CD4-positive, alpha-beta T cell treated with Interleukin-6 at 100 ng/mL for 8 hours (primary cell): ENCODE results near the gene MIEN1.
"Not testable (repeated sequence)": the region's sequence is repeated elsewhere in the genome, so short reads cannot be mapped to it uniquely, and the experiment has no call there.

Experiments used
- DNase-seq: peaks from one replicate; pipeline ENCODE4 v3.0.0-alpha.2; 2020; ENCODE audit warnings: mixed read lengths, low spot score

MIEN1 gene

DNA sequence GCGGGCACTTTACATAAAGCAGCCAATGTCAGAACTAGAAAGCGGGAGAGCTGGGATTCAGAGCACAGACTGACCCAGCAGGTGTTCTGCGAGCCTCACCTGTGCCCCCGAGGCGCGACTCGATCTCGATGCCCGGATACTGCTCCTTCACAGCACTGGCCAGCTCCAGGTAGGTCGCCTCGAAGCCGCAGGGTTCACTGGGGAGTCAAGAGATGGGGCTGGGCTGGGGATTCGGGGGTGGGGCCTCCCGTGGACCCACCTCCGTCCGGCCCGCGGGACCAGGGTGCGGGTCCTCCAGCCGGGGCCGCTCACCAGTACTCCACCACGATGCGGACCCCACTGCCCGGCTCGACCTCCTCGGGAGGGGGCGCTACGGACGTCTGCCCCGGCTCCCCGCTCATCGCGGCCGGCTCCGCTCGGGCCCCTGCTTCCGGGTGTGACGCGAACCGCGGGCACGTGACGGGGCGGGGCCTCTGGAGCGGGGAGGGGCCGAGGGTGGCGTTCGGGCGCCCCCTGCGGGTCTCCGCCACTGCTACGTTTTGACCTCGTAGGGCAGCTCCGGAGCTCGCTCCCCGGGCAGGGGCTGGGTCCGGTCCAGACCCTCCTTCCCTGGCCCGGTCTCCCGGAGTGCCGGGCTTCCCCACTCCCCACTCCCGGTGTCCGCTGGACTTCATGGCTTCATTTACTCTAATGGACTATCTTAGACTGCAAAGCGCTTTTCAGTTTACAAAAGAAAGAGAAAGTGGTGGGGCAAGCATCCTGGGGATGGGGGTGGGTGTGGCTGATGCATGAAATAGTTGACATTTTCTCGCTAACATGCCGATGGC is at the start of gene MIEN1:
TSS of gene MIEN1 (minus strand) at position 438 of the 827 bp plus-strand sequence. CDS start at position 401, 37 bp downstream.
- DNase-seq = peak; percentile 91

GRCh38 chr17:39777534-39778365 is 47.4 kb upstream of the MIEN1 start:
- peak; percentile 56 for DNase-seq

DNA sequence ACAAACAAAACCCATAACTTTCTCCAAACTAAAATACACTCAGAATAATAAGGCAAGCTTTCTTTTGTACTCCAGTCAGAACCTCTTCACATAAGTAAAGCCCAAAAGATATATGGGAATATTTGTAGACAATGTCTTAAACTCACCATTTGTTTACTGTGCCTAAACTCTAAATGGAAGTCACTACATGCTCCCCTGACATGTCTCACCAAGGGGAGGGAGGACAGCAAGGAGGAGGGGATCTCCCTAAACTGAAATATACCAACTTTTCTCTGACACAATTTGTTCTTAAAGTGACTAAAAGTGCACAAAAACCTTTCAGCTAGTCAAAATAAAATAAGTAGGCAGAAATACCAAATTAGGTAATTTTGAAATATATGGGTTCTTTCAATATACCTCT is 45.9 kb upstream of the MIEN1 start:
- peak; percentile 41 for DNase-seq

GRCh38 chr17:39775031-39775430 is 44.7 kb upstream of the MIEN1 start:
- DNase-seq = no peak

DNA sequence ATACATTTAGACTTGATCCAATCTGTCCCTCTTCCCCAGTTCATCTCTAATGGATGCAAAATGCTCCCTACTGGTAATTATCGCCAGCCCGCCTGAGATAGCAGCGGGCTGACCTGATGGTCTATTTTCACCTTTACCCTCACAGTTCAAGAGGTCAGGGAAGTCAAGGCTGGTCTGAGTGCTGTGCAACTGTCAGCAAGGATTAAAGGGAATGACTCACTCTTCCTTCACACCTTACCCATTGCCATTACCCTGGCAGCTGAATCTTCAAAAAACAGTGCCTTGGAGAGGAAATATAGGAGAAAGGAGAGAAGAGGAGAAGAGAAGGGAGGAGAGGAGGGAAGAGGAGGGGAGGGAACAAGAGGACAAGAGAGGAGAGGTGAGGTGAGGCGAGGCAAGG is 43.7 kb upstream of the MIEN1 start:
- no peak for DNase-seq

GRCh38 chr17:39772987-39773934 is 42.9 kb upstream of the MIEN1 start:
- peak; percentile 36 for DNase-seq

- DNase-seq = peak; percentile 20
Measured at GRCh38 chr17:39772415-39772814, 42.1 kb upstream of the MIEN1 start.

DNA sequence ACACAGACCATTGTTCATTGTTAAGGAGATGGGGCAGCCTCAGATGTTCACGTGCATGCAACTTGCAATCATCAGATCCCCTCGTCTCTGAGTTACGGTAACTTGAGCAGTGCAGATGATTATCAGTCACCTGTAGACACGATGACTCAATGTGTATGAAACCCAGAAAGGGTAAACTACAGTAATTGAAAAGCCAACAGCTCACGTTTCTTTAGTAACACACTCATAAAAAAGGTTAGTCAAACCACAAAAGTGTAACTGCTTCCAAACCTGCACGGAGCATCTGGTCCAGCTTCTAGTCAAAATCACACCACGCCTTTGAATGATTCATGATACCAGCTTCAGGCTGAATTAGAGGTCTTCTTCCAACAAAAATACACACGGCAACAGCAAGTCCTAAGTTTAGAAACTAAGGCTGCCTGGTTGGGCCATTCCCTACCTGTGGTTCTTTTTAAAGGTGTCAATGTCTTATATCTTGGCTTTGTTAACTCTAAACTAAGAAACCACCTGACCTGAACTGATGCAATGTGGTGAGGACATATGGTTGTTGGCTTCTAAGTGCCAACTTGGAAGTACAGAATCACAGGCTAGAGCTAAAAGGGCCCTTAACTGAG is 39.7 kb upstream of the MIEN1 start:
- DNase-seq = peak; percentile 85

DNA sequence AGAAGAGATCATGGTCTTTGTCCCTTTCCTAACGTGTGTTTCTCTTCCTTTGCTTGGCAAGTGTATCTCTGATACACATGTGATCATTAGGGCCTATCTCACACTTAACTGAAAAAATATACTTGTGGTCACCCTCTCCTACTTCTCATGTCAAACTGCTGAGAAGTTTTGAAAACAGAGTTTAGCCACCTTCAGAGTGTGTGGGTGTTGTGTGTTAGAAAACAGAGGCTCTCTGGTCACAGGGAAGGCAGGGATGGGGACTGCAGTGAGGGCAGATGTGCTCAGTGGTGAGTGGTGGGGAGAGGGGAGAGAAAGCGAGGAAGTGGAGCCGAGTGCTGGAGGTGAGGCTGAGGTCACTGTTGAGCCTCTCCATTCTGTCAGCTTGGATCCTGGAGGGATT is 36.8 kb upstream of the MIEN1 start:
- DNase-seq = no peak

- no peak for DNase-seq
Measured at GRCh38 chr17:39765766-39766165, 35.4 kb upstream of the MIEN1 start.

- no peak for DNase-seq
Measured at GRCh38 chr17:39765175-39765574, 34.8 kb upstream of the MIEN1 start.

DNA sequence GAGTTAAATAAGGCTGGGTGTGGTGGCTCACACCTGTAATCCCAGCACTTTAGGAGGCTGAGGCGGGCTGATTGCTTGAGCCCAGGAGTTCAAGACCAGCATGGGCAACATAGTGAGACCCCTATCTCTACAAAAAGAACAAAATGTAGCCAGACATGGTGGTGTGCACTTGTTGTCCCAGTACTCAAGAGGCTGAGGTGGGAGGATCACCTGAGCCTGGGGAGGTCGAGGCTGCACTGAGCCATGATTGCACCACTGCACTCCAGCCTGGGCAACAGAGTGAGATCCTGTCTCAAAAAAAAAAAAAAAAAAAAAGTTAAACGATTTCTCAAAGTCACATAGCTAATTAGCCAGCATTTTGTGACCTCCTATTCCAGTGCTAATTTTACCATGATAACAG is 33.8 kb upstream of the MIEN1 start:
- DNase-seq = not testable (repeated sequence)

- no peak for DNase-seq
Measured at GRCh38 chr17:39763051-39763820, 32.9 kb upstream of the MIEN1 start.

- no peak for DNase-seq
Measured at GRCh38 chr17:39761861-39762496, 31.6 kb upstream of the MIEN1 start.

- no peak for DNase-seq
Measured at GRCh38 chr17:39759204-39759603, 28.9 kb upstream of the MIEN1 start.

- peak; percentile 57 for DNase-seq
Measured at GRCh38 chr17:39757931-39758873, 27.9 kb upstream of the MIEN1 start.

GRCh38 chr17:39757176-39757662 is 26.9 kb upstream of the MIEN1 start:
- no peak for DNase-seq

DNA sequence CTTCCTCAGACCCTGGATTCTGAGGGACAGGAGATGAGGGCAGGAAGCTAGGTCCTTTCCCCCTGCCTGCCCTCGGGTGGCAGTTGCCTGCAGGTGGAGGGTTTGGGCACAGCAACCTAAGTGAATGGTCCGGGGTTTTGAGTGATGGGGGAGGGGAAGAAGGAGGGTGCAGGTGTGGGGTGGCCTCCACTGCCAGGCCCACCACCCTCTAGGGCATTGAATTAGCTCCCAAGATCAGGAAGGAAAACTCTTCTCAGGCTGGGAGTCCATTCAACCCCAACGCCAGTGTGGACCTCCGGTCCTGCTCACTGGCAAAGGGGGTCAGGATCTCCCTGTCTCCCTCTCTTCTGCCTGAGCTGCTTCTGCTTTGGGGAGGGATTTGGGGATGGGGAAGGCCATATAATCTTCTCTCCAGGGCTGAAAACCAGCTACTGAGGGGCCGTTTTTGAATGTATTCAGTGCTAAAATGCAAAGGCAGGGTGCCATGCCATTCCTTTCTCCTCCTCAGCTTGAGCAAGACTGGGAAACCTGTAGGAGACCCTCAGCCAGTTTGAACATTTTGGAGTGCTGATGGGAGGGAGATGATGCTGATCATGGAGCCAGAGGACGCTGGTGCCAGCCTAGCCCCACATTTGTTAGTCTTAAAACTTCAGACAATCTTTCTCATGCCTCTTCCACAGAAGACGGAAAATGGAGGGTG is 26.2 kb upstream of the MIEN1 start:
- no peak for DNase-seq
